Thoracic aorta (tissue), 2 donors: Measurements from ENCODE around the gene COMT. TPM values are rescaled to one million over a fixed set of nuclear protein-coding genes. Genes with fewer than 3 reads are reported as not detected.

Experiments used
- ATAC-seq: fragments of 150-250 bp; one replicate; pipeline ENCODE4 v1.8.0; 2017; ENCODE audit warnings: low read depth; ENCODE audit not compliant: insufficient number of reproducible peaks, low FRiP score
- DNase-seq: peaks from one replicate; pipeline ENCODE4 v3.0.0-alpha.2; 2020; ENCODE audit warnings: low spot score
- H3K27ac ChIP-seq, 2 donors: fragments of 200-600 bp; sonication (generic); 1 replicate in 1 of 2; 2 replicates in 1 of 2; pipeline ENCODE4 v1.5.1; 2016; ENCODE audit warnings: mild to moderate bottlenecking in 2 of 2, moderate library complexity in 2 of 2
- H3K27me3 ChIP-seq: fragments of 200-600 bp; sonication (generic); replicated peaks from 2 replicates; pipeline ENCODE4 v1.6.0; 2016; ENCODE audit warnings: mild to moderate bottlenecking; ENCODE audit not compliant: insufficient read depth
- H3K36me3 ChIP-seq: fragments of 200-600 bp; sonication (generic); one replicate; pipeline ENCODE4 v1.5.1; 2016
- H3K4me1 ChIP-seq, 2 donors: fragments of 200-600 bp; sonication (generic); 1 replicate in 1 of 2; 2 replicates in 1 of 2; pipeline versions ENCODE4 v1.5.1 to v1.6.0; 2016; ENCODE audit warnings: low read depth in 2 of 2, mild to moderate bottlenecking in 1 of 2; ENCODE audit not compliant: control insufficient read depth in 1 of 2
- H3K4me3 ChIP-seq: fragments of 200-600 bp; sonication (generic); 2 replicates; pipeline ENCODE4 v1.5.1; 2016; ENCODE audit warnings: mild to moderate bottlenecking
- H3K9me3 ChIP-seq: fragments of 200-600 bp; sonication (generic); 2 replicates; pipeline ENCODE4 v1.5.1; 2016
- total RNA-seq, 2 donors: library from RNA; depleted of rRNA; stranded (reverse); fragments of >200 nt; gene quantifications; one replicate each; pipeline versions ENCODE4 v1.1.0 to v1.2.3, GENCODE V29; 2016
- TF ChIP-seq, protein P1 (sequence below): fragments of 200-600 bp; sonication (generic); IDR thresholded peaks from one replicate; pipeline ENCODE4 v1.5.1; 2019; ENCODE audit warnings: antibody characterized with exemption

COMT gene
- total RNA-seq, 2 donors from 2014 or later, result 230 to 300 TPM

DNA sequence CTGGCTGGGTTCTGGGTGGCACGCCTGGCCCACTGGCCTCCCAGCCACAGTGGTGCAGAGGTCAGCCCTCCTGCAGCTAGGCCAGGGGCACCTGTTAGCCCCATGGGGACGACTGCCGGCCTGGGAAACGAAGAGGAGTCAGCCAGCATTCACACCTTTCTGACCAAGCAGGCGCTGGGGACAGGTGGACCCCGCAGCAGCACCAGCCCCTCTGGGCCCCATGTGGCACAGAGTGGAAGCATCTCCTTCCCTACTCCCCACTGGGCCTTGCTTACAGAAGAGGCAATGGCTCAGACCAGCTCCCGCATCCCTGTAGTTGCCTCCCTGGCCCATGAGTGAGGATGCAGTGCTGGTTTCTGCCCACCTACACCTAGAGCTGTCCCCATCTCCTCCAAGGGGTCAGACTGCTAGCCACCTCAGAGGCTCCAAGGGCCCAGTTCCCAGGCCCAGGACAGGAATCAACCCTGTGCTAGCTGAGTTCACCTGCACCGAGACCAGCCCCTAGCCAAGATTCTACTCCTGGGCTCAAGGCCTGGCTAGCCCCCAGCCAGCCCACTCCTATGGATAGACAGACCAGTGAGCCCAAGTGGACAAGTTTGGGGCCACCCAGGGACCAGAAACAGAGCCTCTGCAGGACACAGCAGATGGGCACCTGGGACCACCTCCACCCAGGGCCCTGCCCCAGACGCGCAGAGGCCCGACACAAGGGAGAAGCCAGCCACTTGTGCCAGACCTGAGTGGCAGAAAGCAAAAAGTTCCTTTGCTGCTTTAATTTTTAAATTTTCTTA is 27.8 kb downstream of the COMT start:
- Histone ChIP-seq H3K9me3 (no peaks in the 10 kb centered on the region), H3K36me3 (peaks cover 55% of the 10 kb centered on the region), H3K27me3 (no peaks in the 10 kb centered on the region), H3K4me3 (no peak overlapping the region), H3K27ac (peak overlapping the region in 1 of 2 donors; percentile 38), H3K4me1 (peaks cover 0 to 10% of the 10 kb centered on the region in 2 donors)
- TF ChIP-seq, protein P1, sequence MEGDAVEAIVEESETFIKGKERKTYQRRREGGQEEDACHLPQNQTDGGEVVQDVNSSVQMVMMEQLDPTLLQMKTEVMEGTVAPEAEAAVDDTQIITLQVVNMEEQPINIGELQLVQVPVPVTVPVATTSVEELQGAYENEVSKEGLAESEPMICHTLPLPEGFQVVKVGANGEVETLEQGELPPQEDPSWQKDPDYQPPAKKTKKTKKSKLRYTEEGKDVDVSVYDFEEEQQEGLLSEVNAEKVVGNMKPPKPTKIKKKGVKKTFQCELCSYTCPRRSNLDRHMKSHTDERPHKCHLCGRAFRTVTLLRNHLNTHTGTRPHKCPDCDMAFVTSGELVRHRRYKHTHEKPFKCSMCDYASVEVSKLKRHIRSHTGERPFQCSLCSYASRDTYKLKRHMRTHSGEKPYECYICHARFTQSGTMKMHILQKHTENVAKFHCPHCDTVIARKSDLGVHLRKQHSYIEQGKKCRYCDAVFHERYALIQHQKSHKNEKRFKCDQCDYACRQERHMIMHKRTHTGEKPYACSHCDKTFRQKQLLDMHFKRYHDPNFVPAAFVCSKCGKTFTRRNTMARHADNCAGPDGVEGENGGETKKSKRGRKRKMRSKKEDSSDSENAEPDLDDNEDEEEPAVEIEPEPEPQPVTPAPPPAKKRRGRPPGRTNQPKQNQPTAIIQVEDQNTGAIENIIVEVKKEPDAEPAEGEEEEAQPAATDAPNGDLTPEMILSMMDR, result no peak
- ATAC-seq, result no peak
- no peak for DNase-seq

DNA sequence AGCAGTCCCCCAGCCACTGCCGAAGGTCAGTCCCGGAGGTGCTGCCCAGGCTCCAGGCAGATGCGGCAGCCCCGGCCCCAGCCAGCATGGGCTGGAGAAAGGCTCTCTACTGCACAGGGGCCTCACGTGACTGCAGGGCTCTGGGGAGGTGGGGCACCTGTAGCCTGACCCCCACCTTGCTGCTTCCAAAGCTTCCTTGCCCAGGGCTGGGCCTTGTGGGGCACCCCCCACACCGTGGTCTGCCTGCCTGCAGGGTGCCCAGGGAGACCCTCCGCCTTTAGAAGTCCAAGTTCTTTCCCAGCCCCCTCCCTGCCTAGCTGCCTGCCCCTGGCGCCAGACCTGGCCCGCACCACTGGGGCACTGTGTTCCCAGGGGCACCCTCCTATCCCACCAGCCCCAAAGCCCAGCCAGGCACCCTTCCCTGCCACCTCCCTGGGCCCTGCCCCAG is 28.5 kb downstream of the COMT start:
- TF ChIP-seq, protein P1, result no peak
- no peak overlapping the region for H3K4me3 ChIP-seq
- no peaks in the 10 kb centered on the region for H3K27me3 ChIP-seq
- ATAC-seq (no peak), DNase-seq (no peak)
- peak overlapping the region in 1 of 2 donors; percentile 63 for H3K27ac ChIP-seq
- peaks cover 0 to 17% of the 10 kb centered on the region in 2 donors for H3K4me1 ChIP-seq
- H3K36me3 ChIP-seq, result peaks cover 50% of the 10 kb centered on the region
- no peaks in the 10 kb centered on the region for H3K9me3 ChIP-seq

DNA sequence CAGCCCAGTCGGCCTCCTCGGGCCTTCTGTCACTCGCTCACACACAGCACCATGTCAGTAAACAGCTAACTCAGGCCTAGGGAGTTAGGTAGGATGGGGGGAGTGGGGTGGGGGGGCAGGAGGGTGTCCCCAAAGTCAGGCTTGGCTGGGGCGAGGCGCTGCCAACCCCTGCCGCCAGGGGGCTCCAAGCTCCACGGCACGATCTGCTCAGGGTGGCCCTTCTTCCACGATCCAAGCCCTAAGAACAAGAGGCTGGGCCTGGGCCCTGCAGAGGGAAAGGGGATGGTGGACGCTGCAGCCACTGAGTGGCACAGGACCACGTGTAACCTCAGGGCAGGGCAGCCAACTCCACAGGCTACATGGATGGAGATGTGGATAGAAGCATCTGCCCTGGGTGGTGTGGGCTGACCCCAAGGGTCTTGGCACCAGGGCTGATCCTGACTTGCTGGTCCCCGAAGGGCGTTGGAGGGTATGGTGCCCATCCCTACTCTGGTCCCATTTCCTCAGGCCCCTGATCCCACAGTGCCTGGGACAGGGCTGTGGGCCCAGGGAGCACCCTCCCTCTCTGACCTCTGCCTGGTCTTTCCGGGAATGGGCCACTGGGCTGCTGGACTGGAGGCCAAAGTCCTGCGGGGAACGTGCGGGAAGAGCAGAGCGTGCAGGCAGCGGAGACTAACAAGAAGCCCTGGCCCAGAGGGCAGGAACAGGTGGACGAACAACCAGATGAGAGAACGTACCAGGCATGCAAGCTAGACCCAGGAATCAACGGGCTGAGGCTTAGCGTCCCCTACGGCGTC is 29.1 kb downstream of the COMT start:
- H3K9me3 ChIP-seq, result no peaks in the 10 kb centered on the region
- ATAC-seq (peak; percentile 44), DNase-seq (no peak)
- TF ChIP-seq, protein P1, result peak; percentile 98
- no peak overlapping the region for H3K4me3 ChIP-seq
- H3K27me3 ChIP-seq, result no peaks in the 10 kb centered on the region
- peak overlapping the region in 1 of 2 donors; percentile 63 for H3K27ac ChIP-seq
- H3K36me3 ChIP-seq, result peaks cover 50% of the 10 kb centered on the region
- H3K4me1 ChIP-seq, result peaks cover 0 to 23% of the 10 kb centered on the region in 2 donors

DNA sequence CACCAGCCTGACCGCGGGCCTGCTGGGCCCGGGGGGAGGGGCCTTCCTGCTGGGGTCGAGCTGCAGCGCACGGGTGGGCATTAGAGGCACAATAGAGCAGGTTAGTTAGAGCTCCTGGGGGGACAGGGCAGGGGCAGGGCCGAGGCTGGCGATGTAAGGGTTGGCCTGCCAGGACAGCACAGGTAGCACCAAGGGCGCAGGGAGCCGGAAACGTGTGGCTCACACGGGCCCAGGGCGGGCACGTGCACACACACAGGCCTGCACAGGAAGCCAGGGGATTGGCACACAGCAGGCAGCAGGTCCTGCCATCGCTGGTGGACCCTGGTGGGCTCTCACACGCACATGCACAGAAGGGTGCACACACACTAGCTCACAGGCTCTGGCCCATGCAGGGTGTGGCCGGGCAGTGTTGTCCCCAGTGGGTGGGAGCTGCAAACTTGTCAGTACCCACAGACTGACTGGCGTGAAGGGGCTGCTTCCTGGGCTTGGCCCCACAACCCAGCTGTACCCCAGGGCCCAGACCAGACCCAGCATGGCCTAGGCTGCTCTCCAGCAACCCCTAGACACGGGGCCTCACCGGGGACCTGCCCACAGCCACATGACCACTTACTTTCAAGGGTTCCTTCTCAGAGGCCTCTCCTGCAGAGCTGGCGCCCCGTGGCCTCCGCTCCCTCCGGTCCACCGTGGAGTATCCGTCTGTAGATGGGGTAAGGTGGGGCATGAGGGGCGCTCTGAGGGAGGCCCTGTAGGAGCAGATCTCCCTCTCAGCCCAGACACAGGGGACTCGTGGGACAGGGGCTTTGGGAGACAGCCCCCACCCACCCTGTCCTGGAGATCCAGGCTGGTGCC is 29.9 kb downstream of the COMT start:
- H3K4me1 ChIP-seq, result peaks cover 0 to 23% of the 10 kb centered on the region in 2 donors
- DNase-seq (no peak), ATAC-seq (no peak)
- H3K27me3 ChIP-seq, result no peaks in the 10 kb centered on the region
- peaks cover 53% of the 10 kb centered on the region for H3K36me3 ChIP-seq
- H3K27ac ChIP-seq, result no peak overlapping the region
- no peak overlapping the region for H3K4me3 ChIP-seq
- TF ChIP-seq, protein P1, result no peak
- H3K9me3 ChIP-seq, result no peaks in the 10 kb centered on the region
